Measurements from ENCODE around the gene TAF8.
A peak's percentile ranks its signal among the peaks of the same experiment; 100 is the strongest.
"Not testable (repeated sequence)": the region's sequence is repeated elsewhere in the genome, so short reads cannot be mapped to it uniquely, and the experiment has no call there.

The TAF8 gene

DNA sequence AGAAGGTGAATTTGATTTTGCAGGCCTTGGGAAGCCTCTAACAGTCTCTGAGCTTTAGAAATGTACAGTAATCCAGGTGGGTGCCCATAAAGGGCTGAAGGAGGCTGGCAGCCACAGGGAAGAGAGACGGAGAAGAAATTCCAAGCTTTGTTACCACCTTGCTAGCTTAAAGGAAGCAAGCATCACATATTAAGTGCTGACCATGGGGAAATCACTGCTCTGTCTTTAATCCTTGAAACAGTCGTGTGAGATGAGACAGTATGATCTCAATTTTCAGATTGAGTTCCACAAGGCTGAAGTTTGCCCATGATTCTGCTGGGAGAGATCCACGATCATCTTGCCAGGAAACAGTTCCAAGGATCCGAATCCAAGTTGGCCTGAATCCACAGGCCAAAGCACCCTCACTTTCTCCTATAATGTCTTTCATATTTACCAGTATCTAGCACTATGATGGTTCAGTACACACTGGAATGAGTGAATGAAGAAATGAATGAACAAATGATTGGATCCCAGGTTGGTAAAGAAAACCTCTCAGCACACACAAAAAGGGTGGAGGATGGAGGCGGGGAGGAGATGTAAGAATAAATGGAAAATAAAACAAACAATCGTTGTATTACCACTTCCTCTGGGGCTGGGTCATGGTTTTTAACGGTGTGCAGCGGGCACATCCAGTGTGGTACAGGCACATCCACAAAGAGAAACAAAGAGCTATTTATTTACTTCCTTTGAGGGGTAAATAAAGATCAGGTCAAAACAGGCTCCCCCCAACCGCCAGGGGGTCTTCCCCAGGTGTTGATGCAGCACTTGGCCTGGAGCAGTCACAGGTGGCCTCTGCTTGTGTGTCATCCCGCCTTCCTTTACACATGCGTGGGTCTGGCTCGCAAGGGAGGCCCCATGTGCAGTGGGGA lies 28.2 kb upstream of the TAF8 start:
- H3K9me3 Mint-ChIP-seq, result no peaks in the 10 kb centered on the region
- peak; percentile 49 to 57 for DNase-seq (ENCODE audit: low spot score in 2 of 2)
- H3K4me1 Mint-ChIP-seq, result peaks cover 56% of the 10 kb centered on the region
- H3K27ac Mint-ChIP-seq, result peak overlapping the region; percentile 92
- no peaks in the 10 kb centered on the region for H3K27me3 Mint-ChIP-seq
- ATAC-seq (ENCODE audit: low read depth), result peak; percentile 67
- H3K36me3 Mint-ChIP-seq, result peaks cover 15% of the 10 kb centered on the region
- peak overlapping the region; percentile 79 for H3K4me3 Mint-ChIP-seq

DNA sequence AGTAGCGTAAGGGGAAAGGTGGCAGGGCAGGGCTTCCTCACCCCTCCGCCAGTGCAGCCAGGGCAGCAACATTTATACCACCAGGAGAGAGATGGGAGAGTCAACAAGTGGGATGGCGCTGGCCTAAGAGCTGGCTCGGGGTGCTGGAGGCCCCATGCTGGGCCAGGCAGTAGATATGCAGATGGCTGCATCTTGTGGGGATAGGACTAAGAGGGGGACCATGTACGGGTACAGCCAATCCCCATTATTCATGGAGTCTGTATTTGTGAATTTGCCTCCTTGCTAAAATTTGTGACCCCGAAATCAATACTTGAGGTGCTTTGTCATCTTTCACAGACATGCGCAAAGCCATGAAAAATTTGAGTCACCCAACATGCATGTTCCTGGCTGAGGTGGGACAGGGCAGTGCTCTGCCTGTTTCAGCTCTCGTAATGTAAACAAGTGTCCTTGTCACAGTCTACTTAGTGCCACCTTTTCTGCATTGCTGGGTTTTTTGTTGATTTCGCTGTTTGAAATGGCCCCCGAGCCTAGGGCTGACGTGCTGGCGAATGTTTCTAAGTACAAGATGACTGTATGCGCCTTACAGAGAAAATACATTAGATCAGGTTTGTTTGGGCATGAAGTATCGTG lies 27.5 kb upstream of the TAF8 start:
- ATAC-seq (ENCODE audit: low read depth), result no peak
- no peaks in the 10 kb centered on the region for H3K9me3 Mint-ChIP-seq
- no peak for DNase-seq (ENCODE audit: low spot score in 2 of 2)
- peak overlapping the region; percentile 92 for H3K27ac Mint-ChIP-seq
- H3K4me1 Mint-ChIP-seq, result peaks cover 57% of the 10 kb centered on the region
- no peaks in the 10 kb centered on the region for H3K27me3 Mint-ChIP-seq
- H3K4me3 Mint-ChIP-seq, result peak overlapping the region; percentile 79
- peaks cover 18% of the 10 kb centered on the region for H3K36me3 Mint-ChIP-seq

DNA sequence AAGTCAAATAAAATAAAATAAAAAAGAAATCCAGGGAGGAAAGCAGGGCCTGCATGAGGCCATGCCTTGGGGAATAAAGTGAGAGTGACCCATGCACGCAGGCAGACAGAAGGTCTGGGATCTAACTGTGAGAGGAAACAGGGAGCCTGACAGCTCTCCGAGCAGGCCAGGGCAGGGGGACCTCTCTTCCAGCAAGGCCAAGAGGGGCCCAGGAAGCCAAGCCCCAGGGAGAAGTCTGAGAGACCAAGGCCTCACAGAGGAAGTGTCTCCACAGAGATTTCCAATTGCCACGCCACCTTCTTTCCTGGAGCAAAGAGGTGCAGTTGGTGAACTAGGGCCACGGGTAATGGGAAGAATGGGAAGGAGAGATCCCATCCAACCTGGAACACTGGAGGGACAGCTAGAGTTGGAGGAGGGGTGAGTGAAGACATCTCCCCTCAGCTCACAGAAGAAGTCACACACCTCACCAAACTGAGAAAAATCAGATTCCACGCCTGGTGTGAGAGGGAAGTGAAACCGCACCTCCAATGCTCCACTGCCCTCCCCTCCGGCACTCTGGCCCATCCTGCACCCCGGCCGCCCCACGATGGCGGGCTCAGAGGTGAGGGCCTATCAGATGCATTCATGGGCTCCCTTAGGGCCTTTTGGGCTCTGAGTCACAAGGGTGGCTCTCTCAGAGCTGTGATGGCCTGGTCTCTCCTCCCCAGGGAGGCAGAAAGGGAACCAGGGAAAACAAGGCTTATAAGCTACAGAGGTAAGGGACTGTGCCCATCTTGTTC lies 25.1 kb upstream of the TAF8 start:
- peak overlapping the region; percentile 92 for H3K27ac Mint-ChIP-seq
- no peaks in the 10 kb centered on the region for H3K27me3 Mint-ChIP-seq
- DNase-seq (ENCODE audit: low spot score in 2 of 2) (peak; percentile 69 to 79), ATAC-seq (ENCODE audit: low read depth) (peak; percentile 80)
- peaks cover 65% of the 10 kb centered on the region for H3K4me1 Mint-ChIP-seq
- H3K9me3 Mint-ChIP-seq, result no peaks in the 10 kb centered on the region
- peak overlapping the region; percentile 65 for H3K4me3 Mint-ChIP-seq
- H3K36me3 Mint-ChIP-seq, result peaks cover 19% of the 10 kb centered on the region

DNA sequence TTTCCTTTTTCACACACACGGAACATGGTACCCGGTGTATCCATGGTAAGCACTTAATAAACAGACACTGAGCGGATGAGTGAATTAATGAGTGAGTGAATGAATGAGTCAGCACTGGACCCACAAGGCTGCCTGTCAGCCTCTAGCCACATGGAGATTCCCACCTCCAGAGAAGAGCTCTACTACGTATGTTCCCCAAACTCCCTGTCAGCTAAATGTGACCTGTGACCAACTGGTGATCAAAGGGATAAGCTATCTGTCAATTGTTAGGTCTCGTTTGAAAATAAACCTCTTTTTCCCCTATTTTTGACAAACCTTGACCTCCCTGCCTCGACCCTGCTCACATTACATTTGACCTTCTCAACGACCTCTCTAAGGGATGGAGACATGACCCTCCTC lies 24.5 kb upstream of the TAF8 start:
- H3K27me3 Mint-ChIP-seq, result no peaks in the 10 kb centered on the region
- peak overlapping the region; percentile 65 for H3K4me3 Mint-ChIP-seq
- DNase-seq (ENCODE audit: low spot score in 2 of 2) (no peak), ATAC-seq (ENCODE audit: low read depth) (no peak)
- H3K9me3 Mint-ChIP-seq, result no peaks in the 10 kb centered on the region
- H3K36me3 Mint-ChIP-seq, result peaks cover 16% of the 10 kb centered on the region
- H3K27ac Mint-ChIP-seq, result peak overlapping the region; percentile 92
- H3K4me1 Mint-ChIP-seq, result peaks cover 67% of the 10 kb centered on the region

DNA sequence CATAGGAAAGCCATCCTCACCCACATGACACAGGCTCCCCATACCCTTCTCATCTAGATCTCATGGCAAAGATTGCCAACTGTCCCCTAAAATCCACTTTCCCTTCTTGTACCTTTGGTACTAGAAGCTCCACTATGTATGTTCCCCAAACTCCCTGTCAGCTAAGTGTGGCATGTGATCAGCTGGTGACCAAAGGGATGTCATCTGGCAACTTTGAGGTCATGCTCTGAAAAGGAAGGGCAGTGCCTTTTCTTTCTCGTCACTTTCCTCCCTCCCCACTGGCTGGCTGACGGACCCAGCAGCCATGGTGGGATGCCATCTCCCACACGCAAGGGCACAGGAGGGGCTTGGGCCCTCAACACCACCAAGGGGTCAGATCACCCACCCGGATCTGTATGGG lies 23.8 kb upstream of the TAF8 start:
- no peaks in the 10 kb centered on the region for H3K27me3 Mint-ChIP-seq
- no peaks in the 10 kb centered on the region for H3K9me3 Mint-ChIP-seq
- ATAC-seq (ENCODE audit: low read depth) (no peak), DNase-seq (ENCODE audit: low spot score in 2 of 2) (no peak)
- H3K4me1 Mint-ChIP-seq, result peaks cover 67% of the 10 kb centered on the region
- H3K4me3 Mint-ChIP-seq, result no peak overlapping the region
- peak overlapping the region; percentile 92 for H3K27ac Mint-ChIP-seq
- peaks cover 20% of the 10 kb centered on the region for H3K36me3 Mint-ChIP-seq

DNA sequence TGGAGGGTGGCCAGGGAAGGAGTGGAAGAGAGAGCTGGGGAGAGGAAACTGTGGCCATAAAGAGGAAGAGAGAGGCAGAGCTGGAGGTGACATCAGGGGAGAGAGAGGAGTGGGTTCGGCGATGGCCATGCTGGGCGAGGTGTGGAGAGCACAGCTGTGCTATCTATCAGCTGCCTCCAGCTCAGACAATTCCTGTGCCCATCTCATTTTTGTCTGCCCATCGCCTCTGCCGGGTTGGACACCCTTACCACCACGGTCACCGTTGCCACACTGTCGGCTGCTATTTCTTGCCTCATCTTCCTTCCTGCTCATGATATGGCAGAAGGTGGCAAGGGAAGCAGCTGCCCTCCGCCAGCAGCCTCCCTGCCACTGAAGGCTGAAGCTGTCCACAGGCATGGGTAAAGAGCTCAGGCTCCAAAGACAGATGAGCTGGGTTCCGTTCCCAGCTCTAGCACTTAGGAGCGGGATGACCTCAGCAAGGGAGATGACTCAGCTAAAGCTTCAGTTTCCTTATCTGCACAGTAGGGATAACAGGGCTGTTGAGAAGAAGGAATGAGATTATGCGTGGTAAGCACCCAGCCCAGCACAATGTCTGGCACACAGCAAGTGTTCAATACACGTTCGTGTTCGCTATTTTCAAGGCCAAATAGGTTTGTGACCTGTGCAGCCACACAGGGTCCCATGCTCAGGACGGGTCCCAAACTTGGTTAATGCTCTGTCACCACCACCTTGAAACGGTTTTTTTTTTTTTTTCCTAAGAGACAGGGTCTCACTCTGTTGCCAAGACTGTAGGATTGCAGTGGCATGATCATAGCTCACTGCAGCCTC lies 21.9 kb upstream of the TAF8 start:
- peak overlapping the region; percentile 92 for H3K27ac Mint-ChIP-seq
- ATAC-seq (ENCODE audit: low read depth) (no peak), DNase-seq (ENCODE audit: low spot score in 2 of 2) (no peak)
- peaks cover 22% of the 10 kb centered on the region for H3K36me3 Mint-ChIP-seq
- peaks cover 56% of the 10 kb centered on the region for H3K4me1 Mint-ChIP-seq
- H3K9me3 Mint-ChIP-seq, result no peaks in the 10 kb centered on the region
- H3K4me3 Mint-ChIP-seq, result peak overlapping the region; percentile 37
- no peaks in the 10 kb centered on the region for H3K27me3 Mint-ChIP-seq

DNA sequence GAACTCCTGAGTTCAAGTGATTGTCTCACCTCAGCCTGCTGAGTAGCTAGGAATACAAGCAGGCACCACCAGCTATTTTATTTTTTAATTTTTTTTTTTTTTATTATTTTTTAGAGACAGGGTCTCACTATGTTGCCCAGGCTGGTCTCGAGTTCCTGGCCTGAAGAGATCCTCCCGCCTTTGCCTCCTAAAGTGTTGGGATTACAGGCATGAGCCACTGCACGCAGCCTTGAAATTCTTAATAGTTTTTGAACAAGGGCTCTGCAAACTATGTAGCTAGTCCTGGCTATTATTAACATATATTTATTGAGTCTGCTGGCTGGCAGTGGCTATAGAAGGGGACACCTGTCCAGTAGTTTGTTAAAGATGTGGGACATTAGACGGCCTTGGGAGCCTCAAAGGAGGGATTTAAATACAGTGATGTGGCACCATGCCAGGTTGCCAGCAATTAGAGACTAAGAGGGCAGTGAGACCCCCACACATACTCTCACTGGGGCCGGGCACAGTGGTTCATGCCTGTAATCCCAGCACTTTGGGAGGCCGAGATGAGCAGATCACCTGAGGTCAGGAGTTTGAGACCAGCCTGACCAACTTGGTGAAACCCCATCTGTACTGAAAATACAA lies 21.1 kb upstream of the TAF8 start:
- DNase-seq (ENCODE audit: low spot score in 2 of 2) (no peak), ATAC-seq (ENCODE audit: low read depth) (no peak)
- H3K4me3 Mint-ChIP-seq, result no peak overlapping the region
- H3K9me3 Mint-ChIP-seq, result no peaks in the 10 kb centered on the region
- peaks cover 22% of the 10 kb centered on the region for H3K36me3 Mint-ChIP-seq
- no peak overlapping the region for H3K27ac Mint-ChIP-seq
- H3K27me3 Mint-ChIP-seq, result no peaks in the 10 kb centered on the region
- peaks cover 54% of the 10 kb centered on the region for H3K4me1 Mint-ChIP-seq

DNA sequence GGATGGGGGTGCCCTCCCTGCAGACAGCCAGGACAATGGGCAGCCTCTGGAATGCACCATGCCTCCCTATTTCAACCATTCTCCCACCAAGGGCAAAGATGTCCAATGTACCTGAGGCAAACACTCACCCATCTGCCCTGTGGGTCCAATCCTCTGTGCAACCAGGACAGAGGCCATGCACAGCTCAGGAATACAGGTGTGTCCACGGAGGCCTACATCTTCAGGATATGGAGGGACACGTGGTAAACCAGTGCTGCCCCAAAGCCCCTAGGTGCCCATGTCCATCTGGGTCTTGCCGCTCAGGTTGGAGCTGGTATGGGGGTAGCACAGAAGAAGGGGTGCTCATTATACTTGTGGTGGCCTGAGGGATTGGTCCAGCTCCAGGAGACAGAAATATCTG lies 20.4 kb upstream of the TAF8 start:
- peaks cover 24% of the 10 kb centered on the region for H3K36me3 Mint-ChIP-seq
- ATAC-seq (ENCODE audit: low read depth) (no peak), DNase-seq (ENCODE audit: low spot score in 2 of 2) (no peak)
- no peaks in the 10 kb centered on the region for H3K27me3 Mint-ChIP-seq
- H3K4me3 Mint-ChIP-seq, result no peak overlapping the region
- no peaks in the 10 kb centered on the region for H3K9me3 Mint-ChIP-seq
- H3K4me1 Mint-ChIP-seq, result peaks cover 53% of the 10 kb centered on the region
- H3K27ac Mint-ChIP-seq, result peak overlapping the region; percentile 80

DNA sequence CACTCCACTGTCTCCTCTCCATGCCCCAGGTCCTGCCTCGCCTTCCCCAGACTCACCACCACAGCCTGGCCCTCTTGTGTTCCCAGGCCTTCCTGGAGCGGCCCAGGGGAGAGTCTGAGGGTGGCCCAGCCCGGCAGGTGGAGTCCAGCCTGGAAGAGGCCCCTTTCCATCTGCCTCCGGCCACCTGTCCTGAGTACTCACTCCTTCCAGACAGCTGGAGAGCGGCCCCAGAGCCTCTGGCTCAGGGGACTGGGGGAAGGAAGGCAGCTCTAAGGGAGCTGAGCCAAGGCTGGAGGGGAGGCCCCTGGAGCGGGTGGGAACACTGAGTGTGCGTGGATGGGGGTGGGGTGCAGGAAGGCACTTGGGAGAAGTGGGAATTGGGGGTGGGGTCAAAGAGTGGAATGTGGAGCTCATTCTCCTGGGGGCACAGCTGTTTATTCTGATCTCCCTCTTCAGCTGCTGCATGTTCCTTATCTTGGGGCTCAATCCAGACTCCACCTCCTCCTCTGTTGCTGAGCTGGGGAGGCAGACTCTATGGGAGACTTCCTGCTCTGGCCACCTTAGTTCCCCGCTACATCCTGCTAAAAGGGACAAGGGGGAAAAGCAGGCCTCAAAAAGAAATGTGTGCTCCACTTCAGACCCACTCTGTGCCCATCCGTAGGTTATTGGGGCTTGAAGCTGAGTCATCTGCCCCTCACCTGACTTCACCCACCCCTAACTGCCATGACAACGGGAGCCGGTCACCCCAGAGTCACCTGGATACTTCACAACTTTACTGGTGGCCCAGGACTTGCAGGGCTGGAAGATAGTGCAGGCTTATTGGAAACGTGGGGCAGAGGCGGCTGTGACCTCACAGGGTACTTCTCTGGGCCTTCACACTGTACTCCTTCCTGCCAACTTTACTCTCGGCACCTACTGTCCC lies 19.5 kb upstream of the TAF8 start:
- ATAC-seq (ENCODE audit: low read depth) (peak; percentile 8), DNase-seq (ENCODE audit: low spot score in 2 of 2) (no peak)
- H3K36me3 Mint-ChIP-seq, result peaks cover 27% of the 10 kb centered on the region

DNA sequence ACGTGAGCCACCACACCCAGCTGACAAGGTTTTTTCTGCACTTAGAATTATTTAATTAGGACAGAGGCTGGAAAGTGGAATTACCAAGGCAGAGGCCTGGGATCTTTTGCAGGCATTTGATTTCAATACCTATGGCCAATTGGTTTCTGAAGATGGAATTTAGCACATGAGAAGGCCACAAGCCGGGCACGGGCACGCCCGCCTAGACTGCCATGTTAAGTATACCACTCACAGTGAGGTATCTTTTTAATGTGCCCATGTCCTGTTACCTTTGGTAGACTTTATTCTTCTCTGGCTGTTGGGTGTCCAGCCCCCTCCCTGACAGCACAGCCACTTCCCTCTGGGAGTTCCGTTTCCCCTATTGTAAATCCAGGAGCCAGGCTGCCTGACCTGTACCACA lies 18.0 kb upstream of the TAF8 start:
- H3K4me1 Mint-ChIP-seq, result peaks cover 35% of the 10 kb centered on the region
- DNase-seq (ENCODE audit: low spot score in 2 of 2) (no peak), ATAC-seq (ENCODE audit: low read depth) (no peak)
- H3K4me3 Mint-ChIP-seq, result peak overlapping the region; percentile 43
- H3K9me3 Mint-ChIP-seq, result no peaks in the 10 kb centered on the region
- no peak overlapping the region for H3K27ac Mint-ChIP-seq
- peaks cover 20% of the 10 kb centered on the region for H3K36me3 Mint-ChIP-seq
- no peaks in the 10 kb centered on the region for H3K27me3 Mint-ChIP-seq

More for the DNA sequence above, 19.5 kb upstream of the TAF8 start:
- Mint-ChIP-seq H3K4me1 (peaks cover 48% of the 10 kb centered on the region), H3K27ac (peak overlapping the region; percentile 80), H3K27me3 (no peaks in the 10 kb centered on the region), H3K4me3 (peak overlapping the region; percentile 55), H3K9me3 (no peaks in the 10 kb centered on the region)

DNA sequence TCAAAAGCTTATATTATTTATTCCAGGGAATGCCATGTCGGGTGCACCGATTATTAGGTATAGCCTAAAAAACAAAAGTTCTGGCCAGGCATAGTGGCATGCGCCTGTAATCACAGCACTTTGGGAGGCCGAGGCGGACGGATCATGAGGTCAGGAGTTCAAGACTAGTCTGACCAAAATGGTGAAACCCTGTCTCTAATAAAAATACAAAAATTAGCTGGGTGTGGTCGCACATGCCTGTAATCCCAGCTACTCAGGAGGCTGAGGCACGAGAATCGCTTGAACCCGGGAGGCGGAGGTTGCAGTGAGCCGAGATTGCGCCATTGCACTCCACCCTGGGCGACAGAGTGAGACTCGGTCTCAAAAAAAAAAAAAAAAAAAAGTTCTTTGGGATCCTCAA lies 12.7 kb upstream of the TAF8 start:
- DNase-seq (ENCODE audit: low spot score in 2 of 2); H3K9me3 Mint-ChIP-seq: not testable (repeated sequence)

DNA sequence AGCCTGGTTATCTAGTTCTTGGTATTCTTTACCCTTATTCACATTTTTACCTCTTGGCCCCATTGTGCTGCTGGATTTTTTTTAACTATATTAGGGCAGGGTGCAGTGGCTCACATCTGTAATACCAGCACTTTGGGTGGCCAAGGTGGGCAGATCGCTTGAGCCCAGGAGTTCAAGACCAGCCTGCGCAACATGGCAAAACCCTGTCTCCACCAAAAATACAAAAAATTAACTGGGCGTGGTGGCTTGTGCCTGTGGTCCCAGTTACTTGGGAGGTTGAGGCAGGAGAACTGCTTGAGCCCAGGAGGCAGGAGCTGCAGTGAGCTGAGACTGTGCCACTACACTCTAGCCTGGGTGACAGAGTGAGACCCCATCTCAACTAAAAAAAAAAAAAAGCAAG lies 12.2 kb upstream of the TAF8 start:
- Mint-ChIP-seq H3K36me3 (peaks cover 10% of the 10 kb centered on the region), H3K27ac (no peak overlapping the region), H3K9me3 (no peaks in the 10 kb centered on the region), H3K4me3 (no peak overlapping the region), H3K27me3 (no peaks in the 10 kb centered on the region), H3K4me1 (peaks cover 39% of the 10 kb centered on the region)
- DNase-seq (ENCODE audit: low spot score in 2 of 2) (no peak), ATAC-seq (ENCODE audit: low read depth) (no peak)

More for the DNA sequence above, 12.7 kb upstream of the TAF8 start:
- not testable (repeated sequence) for H3K27ac Mint-ChIP-seq; H3K4me3 Mint-ChIP-seq; H3K27me3 Mint-ChIP-seq; ATAC-seq (ENCODE audit: low read depth)
- Mint-ChIP-seq H3K36me3 (peaks cover 12% of the 10 kb centered on the region), H3K4me1 (peaks cover 39% of the 10 kb centered on the region)

Data from memory B cell (primary cell).